Neuronal stem cell (in vitro differentiated cells): Measurements from ENCODE around the gene NPEPPS.

Experiments used
- DNase-seq: peaks from one replicate; pipeline ENCODE4 v3.0.0-alpha.2; 2013; ENCODE audit warnings: low spot score
- H2AFZ ChIP-seq: one replicate; pipeline ENCODE4 v1.6.1; 2013; ENCODE audit warnings: mild to moderate bottlenecking, low read length, inconsistent platforms
- H2AK5ac ChIP-seq: 2 replicates; pipeline ENCODE4 v1.6.1; 2013; ENCODE audit warnings: low read depth, mild to moderate bottlenecking, inconsistent platforms, low read length, moderate library complexity, mixed read lengths
- H2BK120ac ChIP-seq: 2 replicates; pipeline ENCODE4 v1.6.1; 2013; ENCODE audit warnings: low read depth, mild to moderate bottlenecking, inconsistent platforms, low read length, moderate library complexity, mixed read lengths
- H2BK12ac ChIP-seq: one replicate; pipeline ENCODE4 v1.6.1; 2013; ENCODE audit warnings: low read length, inconsistent platforms
- H2BK15ac ChIP-seq: 2 replicates; pipeline ENCODE4 v1.6.1; 2013; ENCODE audit warnings: mild to moderate bottlenecking, low read length, inconsistent platforms, mixed read lengths
- H2BK5ac ChIP-seq: one replicate; pipeline ENCODE4 v1.6.1; 2013; ENCODE audit warnings: inconsistent platforms, mild to moderate bottlenecking, low read length, moderate library complexity
- H3K14ac ChIP-seq: one replicate; pipeline ENCODE4 v1.6.1; 2013; ENCODE audit warnings: low read length, inconsistent platforms
- H3K18ac ChIP-seq: 2 replicates; pipeline ENCODE4 v1.6.1; 2013; ENCODE audit warnings: low read length, inconsistent platforms
- H3K23ac ChIP-seq: 2 replicates; pipeline ENCODE4 v1.6.1; 2013; ENCODE audit warnings: low read depth, mild to moderate bottlenecking, mixed read lengths, low read length, inconsistent platforms; ENCODE audit not compliant: poor library complexity
- H3K27ac ChIP-seq: replicated peaks from 3 replicates; pipeline ENCODE4 v1.5.1; 2013; ENCODE audit warnings: low read length, inconsistent platforms
- H3K27me3 ChIP-seq, 3 experiments: 2 replicates each; pipeline ENCODE4 v1.6.1; 2013; ENCODE audit warnings: low read length in 3 of 3, mild to moderate bottlenecking in 2 of 3, inconsistent platforms in 1 of 3, low read depth in 1 of 3, mixed read lengths in 1 of 3, moderate library complexity in 1 of 3; ENCODE audit not compliant: control insufficient read depth in 3 of 3, insufficient read depth in 3 of 3
- H3K36me3 ChIP-seq, 2 donors: replicated peaks in 1 of 2; 2 replicates each; pipeline ENCODE4 v1.6.1; 2013; ENCODE audit warnings: low read length in 2 of 2; ENCODE audit not compliant: control insufficient read depth in 2 of 2, insufficient read depth in 2 of 2
- H3K4ac ChIP-seq: 2 replicates; pipeline ENCODE4 v1.6.1; 2013; ENCODE audit warnings: inconsistent platforms, mild to moderate bottlenecking, low read length, moderate library complexity
- H3K4me1 ChIP-seq, 2 donors: 1 replicate in 1 of 2; 2 replicates in 1 of 2; pipeline ENCODE4 v1.6.1; 2013; ENCODE audit warnings: low read length in 2 of 2, low read depth in 1 of 2; ENCODE audit not compliant: control insufficient read depth in 2 of 2, insufficient read depth in 1 of 2
- H3K4me2 ChIP-seq: one replicate; pipeline ENCODE4 v1.6.1; 2013; ENCODE audit warnings: mild to moderate bottlenecking, low read length, inconsistent platforms; ENCODE audit not compliant: insufficient read depth, poor library complexity, severe bottlenecking
- H3K4me3 ChIP-seq, 2 donors: 2 replicates each; pipeline ENCODE4 v1.5.1; 2013; ENCODE audit warnings: low read length in 2 of 2, mild to moderate bottlenecking in 2 of 2, inconsistent platforms in 1 of 2, moderate library complexity in 1 of 2
- H3K79me1 ChIP-seq: one replicate; pipeline ENCODE4 v1.6.1; 2013; ENCODE audit warnings: low read depth, mild to moderate bottlenecking, inconsistent platforms, low read length, moderate library complexity
- H3K9ac ChIP-seq: one replicate; pipeline ENCODE4 v1.6.1; 2013; ENCODE audit warnings: mild to moderate bottlenecking, low read depth, low read length, inconsistent platforms; ENCODE audit not compliant: poor library complexity
- H3K9me3 ChIP-seq, 2 donors: replicated peaks in 1 of 2; 2 replicates each; pipeline versions ENCODE3 to v1.6.1; 2013; ENCODE audit warnings: low read length in 2 of 2, mild to moderate bottlenecking in 2 of 2, inconsistent platforms in 1 of 2, low read depth in 1 of 2, mixed read lengths in 1 of 2, moderate library complexity in 1 of 2; ENCODE audit not compliant: control insufficient read depth in 2 of 2, insufficient read depth in 1 of 2
- H4K8ac ChIP-seq: one replicate; pipeline ENCODE4 v1.6.1; 2013; ENCODE audit warnings: low read depth, mild to moderate bottlenecking, inconsistent platforms, low read length, moderate library complexity
- H4K91ac ChIP-seq: one replicate; pipeline ENCODE4 v1.6.1; 2013; ENCODE audit warnings: low read length, low read depth, mild to moderate bottlenecking, inconsistent platforms; ENCODE audit not compliant: poor library complexity
- WGBS, 2 donors: extraction: QIAGEN DNeasy Blood & Tissue Kit; methylation state at CpG; one replicate each; pipeline ENCODE4 v1.1.7; 2013; ENCODE audit warnings: missing lambda C conversion rate in 2 of 2, mixed read lengths in 1 of 2; ENCODE audit not compliant: insufficient read length in 2 of 2, insufficient replicate concordance in 1 of 2; ENCODE audit errors: extremely low coverage in 2 of 2; 5-methylcytosine and 5-hydroxymethylcytosine counted together

NPEPPS gene

GRCh38 chr17:47644324-47644723 is 113.4 kb downstream of the NPEPPS start:
- Histone ChIP-seq H2AFZ (no peak overlapping the region), H3K4me1 (peaks cover 0 to 2% of the 10 kb centered on the region in 2 donors), H2BK12ac (no peak overlapping the region), H3K27ac (no peak overlapping the region), H2AK5ac (no peak overlapping the region), H2BK15ac (no peak overlapping the region), H3K36me3 (peaks cover 0 to 3% of the 10 kb centered on the region in 2 donors), H2BK120ac (no peak overlapping the region), H3K9ac (no peak overlapping the region), H3K18ac (no peak overlapping the region), H3K79me1 (peaks cover 3% of the 10 kb centered on the region), H3K4ac (no peak overlapping the region), H3K9me3 (no peaks in the 10 kb centered on the region), H3K27me3 (no peaks in the 10 kb centered on the region), H3K4me3 (no peak overlapping the region), H3K4me2 (no peak overlapping the region), H3K14ac (no peak overlapping the region), H4K8ac (no peak overlapping the region), H4K91ac (no peak overlapping the region), H3K23ac (no peak overlapping the region), H2BK5ac (no peak overlapping the region)
- DNase-seq, result no peak
- no CpG with 5 or more reads among the region's 5 CpGs for WGBS, 2 donors

- Histone ChIP-seq H3K14ac (no peak within 1 kb of the TSS), H2BK15ac (peak within 1 kb of the TSS; percentile 32), H3K79me1 (peaks cover 3% of the 10 kb centered on the region), H2BK12ac (no peak within 1 kb of the TSS), H3K23ac (peak within 1 kb of the TSS; percentile 58), H3K4me1 (peaks cover 0 to 9% of the 10 kb centered on the region in 2 donors), H3K27me3 (no peaks in the 10 kb centered on the region), H2AFZ (peak within 1 kb of the TSS; percentile 85), H4K8ac (peak within 1 kb of the TSS; percentile 83), H3K9ac (peak within 1 kb of the TSS; percentile 98), H3K9me3 (no peaks in the 10 kb centered on the region), H2BK120ac (peak within 1 kb of the TSS; percentile 53), H2AK5ac (peak within 1 kb of the TSS; percentile 96), H4K91ac (no peak within 1 kb of the TSS), H3K4me3 (peak within 1 kb of the TSS; percentile 62 to 91), H3K27ac (peak within 1 kb of the TSS; percentile 97), H3K36me3 (peaks cover 13 to 37% of the 10 kb centered on the region in 2 donors), H3K4ac (peak within 1 kb of the TSS; percentile 42), H3K4me2 (peak within 1 kb of the TSS; percentile 89), H3K18ac (peak within 1 kb of the TSS; percentile 96), H2BK5ac (peak within 1 kb of the TSS; percentile 35)
- DNase-seq, result peak; percentile 100
- no CpG with 5 or more reads among the region's 74 CpGs for WGBS, 2 donors
These were observed 118.5 kb downstream of the NPEPPS start, which contains the start of gene KPNB1 for GRCh38 chr17:47649153-47649971. TSS of gene KPNB1 (plus strand) at chr17:47649919. CDS start at chr17:47650245, 326 bp downstream.

GRCh38 chr17:47649972-47650524 is 119.1 kb downstream of the NPEPPS start:
- Histone ChIP-seq H3K4me2 (peak overlapping the region; percentile 41), H3K18ac (peak overlapping the region; percentile 96), H3K79me1 (peaks cover 3% of the 10 kb centered on the region), H3K14ac (no peak overlapping the region), H3K23ac (peak overlapping the region; percentile 58), H4K8ac (peak overlapping the region; percentile 57), H2AK5ac (peak overlapping the region; percentile 96), H3K9ac (peak overlapping the region; percentile 98), H3K4me1 (peaks cover 0 to 9% of the 10 kb centered on the region in 2 donors), H2BK5ac (peak overlapping the region; percentile 35), H3K4me3 (peak overlapping the region; percentile 62 to 91), H3K36me3 (peaks cover 18 to 44% of the 10 kb centered on the region in 2 donors), H2AFZ (peak overlapping the region; percentile 85), H3K9me3 (no peaks in the 10 kb centered on the region), H2BK120ac (peak overlapping the region; percentile 53), H2BK12ac (no peak overlapping the region), H2BK15ac (peak overlapping the region; percentile 32), H3K27ac (peak overlapping the region; percentile 94), H3K4ac (peak overlapping the region; percentile 42), H4K91ac (no peak overlapping the region), H3K27me3 (no peaks in the 10 kb centered on the region)
- peak; percentile 67 for DNase-seq
- WGBS, 2 donors, result no CpG with 5 or more reads among the region's 48 CpGs
